ENCODE results near the gene MFAP2.
A peak's percentile ranks its signal among the peaks of the same experiment; 100 is the strongest.
"Not testable (repeated sequence)": the region's sequence is repeated elsewhere in the genome, so short reads cannot be mapped to it uniquely, and the experiment has no call there.

Gene MFAP2

GRCh38 chr1:16958475-16958874, 21.9 kb downstream of the MFAP2 start:
- no peak for DNase-seq

GRCh38 chr1:16957731-16958130, 22.7 kb downstream of the MFAP2 start:
- DNase-seq: peak; percentile 58

DNA sequence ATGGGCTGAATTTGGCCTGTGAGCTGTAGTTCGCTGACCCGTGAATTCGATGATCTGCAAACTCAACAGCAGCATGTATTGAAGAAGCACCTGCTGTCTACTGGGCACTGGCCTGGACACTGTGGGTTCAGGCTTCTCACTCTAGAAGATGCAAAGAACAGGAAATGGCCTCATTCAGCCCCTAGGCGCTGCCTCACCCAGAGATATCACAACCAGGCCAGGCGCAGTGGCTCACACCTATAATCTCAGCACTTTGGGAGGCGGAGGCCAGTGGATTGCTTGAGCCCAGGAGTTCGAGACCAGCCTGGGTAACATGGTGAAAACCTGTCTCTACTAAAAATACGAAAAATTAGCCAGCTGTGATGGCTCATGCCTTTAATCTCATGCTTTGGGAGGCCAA, 23.6 kb downstream of the MFAP2 start:
- no peak for DNase-seq

DNA sequence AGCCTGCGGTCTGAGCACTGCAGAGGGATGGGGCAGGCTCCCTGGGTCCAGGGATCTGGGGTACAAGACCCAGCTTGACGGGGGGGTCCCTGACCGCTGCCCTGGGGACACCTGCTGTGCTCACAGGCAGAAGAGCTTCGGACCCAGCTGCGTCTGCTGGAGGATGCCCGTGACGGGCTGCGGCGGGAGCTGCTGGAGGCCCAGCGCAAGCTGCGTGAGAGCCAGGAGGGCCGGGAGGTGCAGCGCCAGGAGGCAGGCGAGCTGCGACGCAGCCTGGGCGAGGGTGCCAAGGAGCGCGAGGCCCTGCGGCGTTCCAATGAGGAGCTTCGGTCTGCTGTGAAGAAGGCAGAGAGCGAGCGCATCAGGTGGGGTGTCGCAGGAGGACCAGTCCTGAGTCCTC, 25.2 kb downstream of the MFAP2 start:
- no peak for DNase-seq

DNA sequence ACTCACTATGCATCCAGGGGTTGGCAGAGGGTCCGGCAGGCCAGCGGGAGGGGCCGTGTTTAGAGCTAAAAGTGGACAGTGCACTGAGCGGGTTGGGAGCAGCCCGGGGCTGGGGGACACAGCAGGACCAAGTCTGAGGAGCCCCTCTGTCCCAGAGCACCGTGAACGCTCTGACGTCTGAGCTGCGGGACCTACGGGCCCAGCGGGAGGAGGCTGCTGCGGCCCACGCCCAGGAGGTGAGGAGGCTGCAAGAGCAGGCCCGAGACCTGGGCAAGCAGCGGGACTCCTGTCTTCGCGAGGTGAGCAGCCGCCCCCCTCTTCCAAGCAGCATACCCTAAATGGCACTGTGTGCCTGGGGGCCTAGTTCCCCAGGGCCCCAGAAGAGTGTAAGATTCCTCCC, 25.8 kb downstream of the MFAP2 start:
- no peak for DNase-seq

GRCh38 chr1:16952376-16952775, 28.0 kb downstream of the MFAP2 start:
- not testable (repeated sequence) for DNase-seq

DNA sequence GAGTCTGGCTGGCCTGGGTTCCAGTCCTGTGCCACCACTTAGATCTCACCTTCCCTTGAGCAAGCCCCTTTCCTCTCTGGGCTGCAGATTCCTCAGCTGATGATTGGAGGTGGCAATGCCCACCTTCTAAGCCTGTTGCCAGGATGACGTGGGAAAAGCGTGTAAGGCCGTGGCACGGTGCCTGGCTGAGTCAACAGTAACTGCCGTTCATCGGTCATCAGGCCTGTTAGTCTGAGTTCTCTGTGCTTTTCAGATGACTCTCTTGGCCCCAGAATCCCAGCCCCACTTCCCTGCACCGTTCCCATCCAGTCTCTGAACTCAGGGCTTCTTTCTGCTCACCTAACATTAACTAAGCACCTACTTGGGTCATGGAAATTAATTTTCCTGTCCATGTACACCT, 31.4 kb downstream of the MFAP2 start:
- DNase-seq: not testable (repeated sequence)

DNA sequence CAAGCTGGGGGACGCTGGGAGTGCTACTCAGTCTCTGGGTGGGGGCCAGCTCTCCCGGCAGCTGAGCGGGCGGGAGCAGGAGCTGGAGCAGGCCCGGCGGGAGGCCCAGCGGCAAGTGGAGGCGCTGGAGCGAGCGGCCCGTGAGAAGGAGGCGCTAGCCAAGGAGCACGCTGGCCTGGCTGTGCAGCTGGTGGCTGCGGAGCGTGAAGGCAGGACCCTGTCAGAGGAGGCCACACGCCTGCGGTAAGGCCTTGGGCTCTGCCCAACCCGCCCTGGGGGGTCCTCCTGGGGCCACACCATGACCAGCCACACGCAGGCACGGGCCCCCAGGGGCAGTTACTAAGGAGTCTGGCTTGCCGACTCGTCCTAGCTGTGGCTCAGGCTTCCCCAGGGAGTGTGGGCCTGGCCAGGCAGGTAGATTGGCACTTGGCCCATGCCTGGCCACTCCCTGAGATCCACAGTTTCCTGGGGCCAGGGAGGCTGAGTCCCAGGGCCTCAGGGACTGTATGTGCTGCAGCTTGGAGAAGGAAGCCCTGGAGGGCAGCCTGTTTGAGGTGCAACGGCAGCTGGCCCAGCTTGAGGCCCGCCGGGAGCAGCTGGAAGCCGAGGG, 32.0 kb downstream of the MFAP2 start:
- not testable (repeated sequence) for DNase-seq

DNA sequence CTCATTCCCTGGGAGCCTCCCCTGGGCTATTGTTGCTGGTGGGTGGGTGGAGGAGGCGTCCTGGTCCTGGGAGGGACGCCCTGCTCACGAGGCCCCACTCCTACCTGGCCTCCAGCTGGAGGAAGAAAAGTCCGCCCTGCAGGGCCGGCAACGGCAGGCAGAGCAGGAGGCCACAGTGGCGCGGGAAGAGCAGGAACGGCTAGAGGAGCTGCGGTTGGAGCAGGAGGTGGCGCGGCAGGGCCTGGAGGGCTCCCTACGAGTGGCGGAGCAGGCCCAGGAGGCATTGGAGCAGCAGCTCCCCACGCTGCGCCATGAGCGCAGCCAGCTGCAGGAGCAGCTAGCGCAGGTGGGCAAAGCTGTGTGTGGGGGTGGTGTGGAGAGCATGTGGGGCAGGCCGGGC, 33.8 kb downstream of the MFAP2 start:
- no peak for DNase-seq

GRCh38 chr1:16946185-16946584, 34.2 kb downstream of the MFAP2 start:
- not testable (repeated sequence) for DNase-seq

GRCh38 chr1:16945512-16945911, 34.9 kb downstream of the MFAP2 start:
- not testable (repeated sequence) for DNase-seq

DNA sequence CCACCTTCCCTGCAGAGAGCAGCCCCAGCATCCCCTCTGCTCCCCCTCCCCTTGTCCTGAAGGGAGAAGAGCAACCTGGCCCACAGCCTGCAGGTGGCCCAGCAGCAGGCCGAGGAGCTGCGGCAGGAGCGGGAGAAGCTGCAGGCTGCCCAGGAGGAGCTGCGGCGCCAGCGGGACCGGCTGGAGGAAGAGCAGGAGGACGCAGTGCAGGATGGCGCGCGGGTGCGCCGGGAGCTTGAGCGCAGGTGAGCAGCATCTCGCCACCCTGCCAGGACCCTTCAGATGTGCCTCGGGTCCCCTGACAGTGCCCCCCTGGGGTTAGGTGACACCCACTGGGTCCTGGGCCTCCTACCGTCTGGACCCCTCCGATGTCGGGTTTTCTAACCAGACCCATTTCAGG, 36.4 kb downstream of the MFAP2 start:
- DNase-seq: no peak

DNA sequence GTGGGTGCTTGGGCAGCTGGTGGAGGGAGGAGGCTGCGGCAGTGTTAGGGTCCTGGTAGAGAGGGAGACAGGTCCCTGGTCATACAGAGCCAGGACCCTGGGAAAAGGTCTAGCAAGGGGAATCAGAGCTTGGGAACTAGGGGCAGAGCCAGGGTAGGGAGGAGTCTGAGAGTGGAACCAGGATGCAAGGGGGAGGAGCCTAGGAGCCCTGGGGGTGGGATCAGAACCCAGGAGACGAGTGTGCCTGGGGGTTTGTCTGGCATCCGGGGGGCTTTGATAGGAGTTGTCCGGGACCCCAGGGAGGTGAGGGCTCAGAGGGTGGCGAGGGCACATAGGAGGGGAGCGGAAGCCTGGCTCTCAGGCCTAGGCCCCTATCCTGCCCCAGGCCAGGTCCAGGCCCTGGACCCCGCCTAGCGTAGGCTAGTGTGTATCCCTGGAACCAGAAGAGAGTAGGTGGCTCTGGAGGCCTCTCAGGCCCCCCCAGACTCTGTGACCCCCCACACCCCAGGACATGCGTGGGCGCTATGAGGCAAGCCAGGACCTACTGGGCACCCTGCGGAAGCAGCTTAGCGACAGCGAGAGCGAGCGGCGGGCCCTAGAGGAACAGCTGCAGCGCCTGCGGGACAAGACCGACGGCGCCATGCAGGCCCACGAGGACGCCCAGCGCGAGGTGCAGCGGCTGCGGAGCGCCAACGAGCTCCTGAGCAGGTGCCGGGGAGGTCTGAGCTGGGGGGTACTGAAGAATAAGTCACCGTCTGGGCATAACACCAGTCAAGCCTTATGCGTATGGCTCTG, 40.8 kb downstream of the MFAP2 start:
- DNase-seq: not testable (repeated sequence)

DNA sequence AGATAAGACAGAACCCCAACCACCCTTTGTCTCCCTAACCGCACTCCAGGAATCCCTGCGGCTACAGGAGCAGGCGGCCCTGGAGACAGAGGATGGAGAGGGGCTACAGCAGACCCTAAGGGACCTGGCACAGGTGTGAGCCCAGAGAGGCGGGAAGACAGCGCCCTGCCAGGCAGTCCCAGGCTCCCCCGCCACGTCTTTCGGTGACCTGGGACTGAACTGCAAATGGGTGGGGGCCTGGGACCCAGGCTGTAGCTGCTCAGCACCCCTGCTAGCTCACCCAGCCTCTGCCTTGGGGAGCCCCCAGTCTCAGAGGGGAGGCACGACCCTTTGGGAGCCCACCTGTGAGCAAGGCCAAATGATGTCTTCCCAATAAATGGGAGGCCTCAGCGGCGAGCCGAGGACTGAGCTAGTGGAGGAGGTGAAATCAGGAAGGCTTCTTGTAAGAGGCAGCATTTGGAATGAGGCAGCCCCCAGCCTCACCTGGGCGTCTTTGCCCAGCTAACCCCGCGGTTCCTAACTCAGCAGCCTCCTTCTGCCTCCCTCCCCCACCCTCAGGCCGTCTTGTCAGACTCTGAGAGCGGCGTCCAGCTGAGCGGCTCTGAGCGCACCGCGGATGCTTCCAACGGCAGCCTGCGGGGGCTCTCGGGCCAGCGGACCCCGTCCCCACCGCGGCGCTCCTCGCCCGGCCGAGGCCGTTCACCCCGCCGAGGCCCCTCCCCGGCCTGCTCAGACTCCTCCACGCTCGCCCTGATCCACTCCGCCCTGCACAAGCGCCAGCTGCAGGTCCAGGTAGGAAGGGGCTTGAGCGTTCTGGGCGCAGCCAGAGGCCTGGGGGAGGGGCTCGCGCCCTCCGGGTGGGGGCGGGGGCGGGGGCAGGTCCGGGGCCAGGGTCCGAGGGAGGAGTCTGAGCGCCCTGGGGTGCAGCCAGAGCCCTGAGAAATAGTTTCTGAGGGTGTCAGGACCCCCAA, 41.8 kb downstream of the MFAP2 start:
- no peak for DNase-seq

DNA sequence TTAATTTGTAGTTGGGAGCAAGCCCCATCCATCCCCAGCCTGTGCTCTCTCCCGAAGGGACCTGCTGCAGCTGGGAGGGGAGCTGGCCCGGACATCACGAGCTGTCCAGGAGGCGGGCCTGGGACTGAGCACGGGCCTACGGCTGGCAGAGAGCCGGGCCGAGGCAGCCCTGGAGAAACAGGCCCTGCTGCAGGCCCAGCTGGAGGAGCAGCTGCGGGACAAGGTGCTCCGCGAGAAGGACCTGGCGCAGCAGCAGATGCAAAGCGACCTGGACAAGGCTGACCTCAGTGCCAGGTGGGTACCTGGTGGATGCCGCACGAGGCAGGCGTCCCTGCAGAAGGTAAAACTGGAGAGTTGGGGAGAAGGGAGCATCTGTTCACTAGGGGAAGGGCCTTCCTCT, 43.8 kb downstream of the MFAP2 start:
- DNase-seq: not testable (repeated sequence)

DNA sequence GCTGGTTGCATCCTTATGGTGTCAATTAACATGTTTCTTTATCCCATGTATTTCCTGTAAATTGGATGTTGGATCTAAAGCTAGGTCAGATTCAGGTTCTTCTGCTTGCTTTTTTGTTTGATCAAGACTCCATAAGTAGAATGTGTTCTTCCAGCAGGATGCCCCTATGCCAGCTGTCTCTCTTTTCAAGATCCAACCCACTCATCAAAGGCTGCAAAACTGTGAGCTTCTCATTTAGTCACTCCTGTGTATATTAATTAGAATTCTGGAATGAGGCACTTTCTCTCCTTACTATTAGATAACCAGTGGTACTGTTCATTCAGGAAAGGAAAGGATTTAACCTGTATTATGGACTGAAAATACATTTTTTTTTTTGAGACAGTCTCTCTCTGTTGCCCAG, 46.5 kb downstream of the MFAP2 start:
- DNase-seq: not testable (repeated sequence)

DNA sequence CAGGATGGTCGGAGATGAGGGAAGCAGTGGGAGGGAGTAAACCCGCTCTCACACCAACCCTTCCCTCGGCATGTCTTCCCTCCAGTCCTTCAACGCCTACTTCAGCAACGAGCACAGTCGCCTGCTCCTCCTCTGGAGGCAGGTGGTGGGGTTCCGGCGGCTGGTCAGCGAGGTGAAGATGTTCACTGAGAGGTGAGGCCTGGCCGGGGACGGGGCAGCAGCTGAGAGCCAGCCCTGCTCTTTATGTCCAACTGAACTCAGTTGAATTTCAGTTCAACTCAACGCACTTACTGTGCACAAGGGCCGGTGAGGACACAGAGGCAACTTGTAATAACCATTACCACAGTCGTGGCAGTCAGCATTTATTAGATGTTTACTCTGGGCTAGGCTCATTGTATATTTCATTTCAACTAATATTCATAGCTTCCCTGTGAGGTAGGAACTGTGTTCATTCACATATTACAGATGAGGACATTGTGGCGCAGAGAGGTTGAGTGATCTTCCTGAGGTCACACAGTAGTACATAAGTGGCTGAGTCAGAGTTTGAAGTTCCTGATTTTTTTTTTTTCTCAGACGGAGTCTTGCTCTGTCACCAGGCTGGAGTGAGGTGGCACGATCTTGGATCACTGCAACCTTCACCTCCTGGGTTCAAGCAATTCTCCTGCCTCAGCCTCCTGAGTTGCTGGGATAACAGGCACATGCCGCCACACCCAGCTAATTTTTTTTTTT, 49.0 kb downstream of the MFAP2 start:
- DNase-seq: not testable (repeated sequence)

GRCh38 chr1:16929146-16930041, 51.0 kb downstream of the MFAP2 start:
- DNase-seq: not testable (repeated sequence)

- no peak for DNase-seq
These were observed 52.5 kb downstream of the MFAP2 start for GRCh38 chr1:16927711-16928485.

GRCh38 chr1:16927256-16927655, 53.2 kb downstream of the MFAP2 start:
- no peak for DNase-seq
